Mammary epithelial cell (primary cell): Measurements from ENCODE around the gene GHRL.
"Not testable (repeated sequence)": the region's sequence is repeated elsewhere in the genome, so short reads cannot be mapped to it uniquely, and the experiment has no call there.

ENCODE experiments used
- EZH2 ChIP-seq: IDR thresholded peaks from 2 replicates; pipeline ENCODE4 v1.6.1; 2012; ENCODE audit warnings: low read length, inconsistent platforms, borderline replicate concordance
- TF ChIP-seq, protein P1 (sequence below), 2 donors: IDR thresholded peaks in 1 of 2; conservative IDR thresholded peaks in 1 of 2; 2 replicates each; pipeline ENCODE4 v1.5.1; 2011 to 2012; ENCODE audit warnings: inconsistent platforms in 2 of 2, low read length in 2 of 2, mild to moderate bottlenecking in 2 of 2, control low read depth in 1 of 2, low read depth in 1 of 2; ENCODE audit not compliant: insufficient read depth in 1 of 2; ENCODE audit errors: extremely low read depth in 1 of 2

DNA sequence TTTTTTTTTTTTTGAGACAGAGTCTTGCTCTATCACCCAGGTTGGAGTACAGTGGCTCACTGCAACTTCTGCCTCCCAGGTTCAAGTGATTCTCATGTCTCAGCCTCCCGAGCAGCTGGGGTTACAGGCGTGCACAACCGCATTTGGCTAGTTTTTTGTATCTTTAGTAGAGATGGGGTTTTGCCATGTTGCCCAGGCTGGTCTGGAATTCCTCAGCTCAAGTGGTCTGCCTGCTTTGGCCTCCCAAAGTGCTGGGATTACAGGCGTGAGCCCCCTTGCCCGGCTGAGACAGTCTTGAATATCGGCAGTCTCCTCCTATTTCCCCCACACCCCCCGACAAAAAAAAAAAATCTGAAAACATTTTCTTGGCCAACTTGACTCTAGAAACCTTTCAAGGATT, 25.8 kb downstream of the GHRL start:
- TF ChIP-seq, protein P1, sequence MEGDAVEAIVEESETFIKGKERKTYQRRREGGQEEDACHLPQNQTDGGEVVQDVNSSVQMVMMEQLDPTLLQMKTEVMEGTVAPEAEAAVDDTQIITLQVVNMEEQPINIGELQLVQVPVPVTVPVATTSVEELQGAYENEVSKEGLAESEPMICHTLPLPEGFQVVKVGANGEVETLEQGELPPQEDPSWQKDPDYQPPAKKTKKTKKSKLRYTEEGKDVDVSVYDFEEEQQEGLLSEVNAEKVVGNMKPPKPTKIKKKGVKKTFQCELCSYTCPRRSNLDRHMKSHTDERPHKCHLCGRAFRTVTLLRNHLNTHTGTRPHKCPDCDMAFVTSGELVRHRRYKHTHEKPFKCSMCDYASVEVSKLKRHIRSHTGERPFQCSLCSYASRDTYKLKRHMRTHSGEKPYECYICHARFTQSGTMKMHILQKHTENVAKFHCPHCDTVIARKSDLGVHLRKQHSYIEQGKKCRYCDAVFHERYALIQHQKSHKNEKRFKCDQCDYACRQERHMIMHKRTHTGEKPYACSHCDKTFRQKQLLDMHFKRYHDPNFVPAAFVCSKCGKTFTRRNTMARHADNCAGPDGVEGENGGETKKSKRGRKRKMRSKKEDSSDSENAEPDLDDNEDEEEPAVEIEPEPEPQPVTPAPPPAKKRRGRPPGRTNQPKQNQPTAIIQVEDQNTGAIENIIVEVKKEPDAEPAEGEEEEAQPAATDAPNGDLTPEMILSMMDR (conservative IDR thresholded peaks at IDR 0.05 in 1 of 2, IDR thresholded peaks at IDR 0.05 in 1 of 2; ENCODE audit: extremely low read depth in 1 of 2, insufficient read depth in 1 of 2, low read depth in 1 of 2, low read length in 2 of 2): not testable (repeated sequence)
- not testable (repeated sequence) for TF ChIP-seq EZH2
